ENCODE results near the gene LY6G6C. TPM values are rescaled to one million over a fixed set of nuclear protein-coding genes. Genes with fewer than 3 reads are reported as not detected.

Gene LY6G6C
- total RNA-seq, 4 donors from 2014 or later = 80.0 to 376 (median 338) TPM

- TF ChIP-seq POLR2AphosphoS5 (IDR thresholded peaks at IDR 0.05) (no peak), EP300 (IDR thresholded peaks at IDR 0.05) (no peak), POLR2A (IDR thresholded peaks at IDR 0.05) (no peak), CTCF (IDR thresholded peaks at IDR 0.05) (no peak)
- WGBS = 38% methylated on average over 1 of the region's 1 CpG
- Histone ChIP-seq H3K4me3 (no peak overlapping the region), H3K9me3 (no peaks in the 10 kb centered on the region), H3K27me3 (no peaks in the 10 kb centered on the region), H3K4me1 (peaks cover 23% of the 10 kb centered on the region), H3K27ac (no peak overlapping the region), H3K36me3 (peaks cover 22% of the 10 kb centered on the region)
- no peak for DNase-seq (ENCODE audit: low spot score in 2 of 2)
Observed at GRCh38 chr6:31763619-31763940, 42.0 kb upstream of the LY6G6C start.

- TF ChIP-seq CTCF (IDR thresholded peaks at IDR 0.05) (no peak), POLR2AphosphoS5 (IDR thresholded peaks at IDR 0.05) (no peak), EP300 (IDR thresholded peaks at IDR 0.05) (no peak), POLR2A (IDR thresholded peaks at IDR 0.05) (no peak)
- Histone ChIP-seq H3K4me3 (no peak overlapping the region), H3K27ac (no peak overlapping the region), H3K9me3 (no peaks in the 10 kb centered on the region), H3K27me3 (no peaks in the 10 kb centered on the region), H3K4me1 (peaks cover 23% of the 10 kb centered on the region), H3K36me3 (peaks cover 22% of the 10 kb centered on the region)
- 37% methylated on average over 2 of the region's 8 CpGs for WGBS
- no peak for DNase-seq (ENCODE audit: low spot score in 2 of 2)
Observed at GRCh38 chr6:31762878-31763618, 41.5 kb upstream of the LY6G6C start.

GRCh38 chr6:31762356-31762755, 40.8 kb upstream of the LY6G6C start, which contains the start of gene SAPCD1:
TSS of gene SAPCD1 (plus strand) at chr6:31762656. CDS start at chr6:31763055, 399 bp downstream.
- Histone ChIP-seq H3K36me3 (peaks cover 22% of the 10 kb centered on the region), H3K27me3 (no peaks in the 10 kb centered on the region), H3K27ac (no peak within 1 kb of the TSS), H3K9me3 (no peaks in the 10 kb centered on the region), H3K4me3 (no peak within 1 kb of the TSS), H3K4me1 (peaks cover 21% of the 10 kb centered on the region)
- DNase-seq (ENCODE audit: low spot score in 2 of 2) = no peak
- TF ChIP-seq CTCF (IDR thresholded peaks at IDR 0.05) (no peak), POLR2A (IDR thresholded peaks at IDR 0.05) (no peak), EP300 (IDR thresholded peaks at IDR 0.05) (no peak), POLR2AphosphoS5 (IDR thresholded peaks at IDR 0.05) (no peak)
- WGBS = 74% methylated on average over 4 of the region's 4 CpGs

GRCh38 chr6:31761343-31761742, 39.8 kb upstream of the LY6G6C start:
- 96% methylated on average over 8 of the region's 8 CpGs for WGBS
- no peak overlapping the region for H3K27ac ChIP-seq
- DNase-seq (ENCODE audit: low spot score in 2 of 2) = no peak
- H3K27me3 ChIP-seq = no peaks in the 10 kb centered on the region
- H3K4me1 ChIP-seq = peaks cover 16% of the 10 kb centered on the region
- no peak overlapping the region for H3K4me3 ChIP-seq
- no peaks in the 10 kb centered on the region for H3K9me3 ChIP-seq
- peaks cover 22% of the 10 kb centered on the region for H3K36me3 ChIP-seq
- TF ChIP-seq CTCF (IDR thresholded peaks at IDR 0.05) (no peak), POLR2A (IDR thresholded peaks at IDR 0.05) (no peak), EP300 (IDR thresholded peaks at IDR 0.05) (no peak), POLR2AphosphoS5 (IDR thresholded peaks at IDR 0.05) (no peak)

GRCh38 chr6:31760790-31761189, 39.2 kb upstream of the LY6G6C start:
- 91% methylated on average over 5 of the region's 5 CpGs for WGBS
- Histone ChIP-seq H3K9me3 (no peaks in the 10 kb centered on the region), H3K27me3 (no peaks in the 10 kb centered on the region), H3K27ac (no peak overlapping the region), H3K36me3 (peaks cover 22% of the 10 kb centered on the region), H3K4me3 (no peak overlapping the region), H3K4me1 (peaks cover 14% of the 10 kb centered on the region)
- no peak for DNase-seq (ENCODE audit: low spot score in 2 of 2)
- no peak for TF ChIP-seq CTCF (IDR thresholded peaks at IDR 0.05)
- TF ChIP-seq EP300 (IDR thresholded peaks at IDR 0.05) = no peak
- TF ChIP-seq POLR2AphosphoS5 (IDR thresholded peaks at IDR 0.05) = no peak
- no peak for TF ChIP-seq POLR2A (IDR thresholded peaks at IDR 0.05)
